Measurements from ENCODE around the gene CLDN11. TPM values are rescaled to one million over a fixed set of nuclear protein-coding genes. Genes with fewer than 3 reads are reported as not detected.

The CLDN11 gene
- total RNA-seq (107 and 131 TPM in 2 replicates), polyA plus RNA-seq (316 and 440 TPM in 2 replicates), polyA minus RNA-seq (ENCODE audit: low replicate concordance) (1,316 and 1,408 TPM in 2 replicates)
- polyA plus RNA-seq (2012) = 399 and 524 TPM in 2 replicates

- Histone ChIP-seq H3K27me3 (ENCODE audit: control insufficient read depth, insufficient read depth, low read length) (no peaks in the 10 kb centered on the region), H3K9me3 (ENCODE audit: control insufficient read depth, insufficient read depth, low read depth, low read length) (no peaks in the 10 kb centered on the region), H3K79me2 (ENCODE audit: control insufficient read depth, insufficient read depth, low read length) (peaks cover 53% of the 10 kb centered on the region), H3K9ac (ENCODE audit: insufficient read depth, low read length) (peak within 1 kb of the TSS; percentile 68), H3K4me2 (ENCODE audit: extremely low read depth, insufficient read depth, low read length) (peak within 1 kb of the TSS; percentile 89), H2AFZ (ENCODE audit: low read length) (peak within 1 kb of the TSS; percentile 70), H3K36me3 (ENCODE audit: control insufficient read depth, insufficient read depth, low read length) (peaks cover 6% of the 10 kb centered on the region), H3K4me3 (replicated peaks in 1 of 4; ENCODE audit: control extremely low read depth in 1 of 4, insufficient read depth in 1 of 4, low read depth in 3 of 4, low read length in 4 of 4) (peak within 1 kb of the TSS; percentile 77 to 85 (median 79)), H3K27ac (ENCODE audit: insufficient read depth, low read length) (peak within 1 kb of the TSS; percentile 79), H3K4me1 (ENCODE audit: control insufficient read depth, extremely low read depth, insufficient read depth, low read length) (peaks cover 6% of the 10 kb centered on the region), H4K20me1 (ENCODE audit: control insufficient read depth, extremely low read depth, insufficient read depth, low read length) (no peaks in the 10 kb centered on the region)
- peak; percentile 59 to 63 for DNase-seq (ENCODE audit: low read depth in 2 of 2)
- TF ChIP-seq EZH2 (IDR thresholded peaks at IDR 0.05; ENCODE audit: low read length, missing control alignments) = no peak
- TF ChIP-seq CTCF (conservative IDR thresholded peaks at IDR 0.05 in 1 of 2, IDR thresholded peaks at IDR 0.05 in 1 of 2; ENCODE audit: low read depth in 1 of 2, low read length in 2 of 2) = peak in 1 of 2 donors; percentile 37
Observed at GRCh38 chr3:170418422-170419398, at the start of gene CLDN11. Gene CLDN11 (plus strand): TSS chr3:170418868. CDS start chr3:170419067, 199 bp downstream.

GRCh38 chr3:170368921-170369320 lies 49.7 kb upstream of the CLDN11 start:
- no peak overlapping the region for H3K4me3 ChIP-seq (replicated peaks in 1 of 4; ENCODE audit: control extremely low read depth in 1 of 4, insufficient read depth in 1 of 4, low read depth in 3 of 4, low read length in 4 of 4)
- H3K4me1 ChIP-seq (ENCODE audit: control insufficient read depth, extremely low read depth, insufficient read depth, low read length) = peaks cover 5% of the 10 kb centered on the region
- TF ChIP-seq CTCF (conservative IDR thresholded peaks at IDR 0.05 in 1 of 2, IDR thresholded peaks at IDR 0.05 in 1 of 2; ENCODE audit: low read depth in 1 of 2, low read length in 2 of 2) (peak in 1 of 2 donors; percentile 51), EZH2 (IDR thresholded peaks at IDR 0.05; ENCODE audit: low read length, missing control alignments) (no peak)
- peaks cover 23% of the 10 kb centered on the region for H3K79me2 ChIP-seq (ENCODE audit: control insufficient read depth, insufficient read depth, low read length)
- no peaks in the 10 kb centered on the region for H3K9me3 ChIP-seq (ENCODE audit: control insufficient read depth, insufficient read depth, low read depth, low read length)
- H3K27ac ChIP-seq (ENCODE audit: insufficient read depth, low read length) = no peak overlapping the region
- no peak overlapping the region for H3K9ac ChIP-seq (ENCODE audit: insufficient read depth, low read length)
- no peak overlapping the region for H2AFZ ChIP-seq (ENCODE audit: low read length)
- peak in 1 of 2 donors; percentile 44 for DNase-seq (ENCODE audit: low read depth in 2 of 2)
- H3K4me2 ChIP-seq (ENCODE audit: extremely low read depth, insufficient read depth, low read length) = no peak overlapping the region
- no peaks in the 10 kb centered on the region for H3K36me3 ChIP-seq (ENCODE audit: control insufficient read depth, insufficient read depth, low read length)
- no peaks in the 10 kb centered on the region for H4K20me1 ChIP-seq (ENCODE audit: control insufficient read depth, extremely low read depth, insufficient read depth, low read length)
- H3K27me3 ChIP-seq (ENCODE audit: control insufficient read depth, insufficient read depth, low read length) = no peaks in the 10 kb centered on the region

GRCh38 chr3:170372190-170372879 lies 46.3 kb upstream of the CLDN11 start:
- no peak overlapping the region for H3K27ac ChIP-seq (ENCODE audit: insufficient read depth, low read length)

More at GRCh38 chr3:170372190-170372879, 46.3 kb upstream of the CLDN11 start:
- no peak overlapping the region for H3K9ac ChIP-seq (ENCODE audit: insufficient read depth, low read length)
- no peak for DNase-seq (ENCODE audit: low read depth in 2 of 2)
- no peak for TF ChIP-seq CTCF (conservative IDR thresholded peaks at IDR 0.05 in 1 of 2, IDR thresholded peaks at IDR 0.05 in 1 of 2; ENCODE audit: low read depth in 1 of 2, low read length in 2 of 2)
- no peak for TF ChIP-seq EZH2 (IDR thresholded peaks at IDR 0.05; ENCODE audit: low read length, missing control alignments)
- no peaks in the 10 kb centered on the region for H4K20me1 ChIP-seq (ENCODE audit: control insufficient read depth, extremely low read depth, insufficient read depth, low read length)
- peak overlapping the region; percentile 51 for H3K4me2 ChIP-seq (ENCODE audit: extremely low read depth, insufficient read depth, low read length)
- H3K4me3 ChIP-seq (replicated peaks in 1 of 4; ENCODE audit: control extremely low read depth in 1 of 4, insufficient read depth in 1 of 4, low read depth in 3 of 4, low read length in 4 of 4) = no peak overlapping the region
- H3K27me3 ChIP-seq (ENCODE audit: control insufficient read depth, insufficient read depth, low read length) = no peaks in the 10 kb centered on the region
- H3K9me3 ChIP-seq (ENCODE audit: control insufficient read depth, insufficient read depth, low read depth, low read length) = no peaks in the 10 kb centered on the region
- H2AFZ ChIP-seq (ENCODE audit: low read length) = peak overlapping the region; percentile 33
- H3K36me3 ChIP-seq (ENCODE audit: control insufficient read depth, insufficient read depth, low read length) = no peaks in the 10 kb centered on the region
- no peaks in the 10 kb centered on the region for H3K4me1 ChIP-seq (ENCODE audit: control insufficient read depth, extremely low read depth, insufficient read depth, low read length)
- H3K79me2 ChIP-seq (ENCODE audit: control insufficient read depth, insufficient read depth, low read length) = peaks cover 12% of the 10 kb centered on the region

Data from fibroblast of lung (primary cell).